Stimulated activated CD4-positive, alpha-beta T cell treated with anti-CD3 and anti-CD28 coated beads, TNF-alpha, amount 100 ng/mL, for 24 hours (primary cell): ENCODE measurements around the gene HBA1.
"Not testable (repeated sequence)": the region's sequence is repeated elsewhere in the genome, so short reads cannot be mapped to it uniquely, and the experiment has no call there.

Experiments
- DNase-seq, 3 experiments: peaks; one replicate each; pipeline ENCODE4 v3.0.0-alpha.2; 2020; ENCODE audit warnings: low read depth in 3 of 3

HBA1 gene

DNA sequence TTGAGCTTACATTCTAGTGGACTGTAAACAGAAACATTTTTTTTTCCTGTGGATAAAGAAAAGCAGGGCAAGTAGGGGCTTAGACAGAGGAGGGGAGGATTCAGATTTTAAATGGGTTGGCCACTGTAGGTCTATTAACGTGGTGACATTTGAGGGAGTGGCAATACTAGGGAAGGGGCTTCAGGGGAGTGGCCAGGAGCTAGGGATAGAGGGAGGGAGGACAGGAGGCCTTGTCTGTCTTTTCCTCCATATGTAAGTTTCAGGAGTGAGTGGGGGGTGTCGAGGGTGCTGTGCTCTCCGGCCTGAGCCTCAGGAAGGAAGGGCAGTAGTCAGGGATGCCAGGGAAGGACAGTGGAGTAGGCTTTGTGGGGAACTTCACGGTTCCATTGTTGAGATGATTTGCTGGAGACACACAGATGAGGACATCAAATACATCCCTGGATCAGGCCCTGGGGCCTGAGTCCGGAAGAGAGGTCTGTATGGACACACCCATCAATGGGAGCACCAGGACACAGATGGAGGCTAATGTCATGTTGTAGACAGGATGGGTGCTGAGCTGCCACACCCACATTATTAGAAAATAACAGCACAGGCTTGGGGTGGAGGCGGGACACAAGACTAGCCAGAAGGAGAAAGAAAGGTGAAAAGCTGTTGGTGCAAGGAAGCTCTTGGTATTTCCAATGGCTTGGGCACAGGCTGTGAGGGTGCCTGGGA, 17.2 kb upstream of the HBA1 start:
- DNase-seq: no peak

GRCh38 chr16:160242-160641, 16.2 kb upstream of the HBA1 start:
- DNase-seq: not testable (repeated sequence)

- DNase-seq: no peak
Measured at GRCh38 chr16:160691-161190, 15.7 kb upstream of the HBA1 start.

GRCh38 chr16:162271-162991, 14.0 kb upstream of the HBA1 start:
- no peak for DNase-seq

GRCh38 chr16:163139-163538, 13.3 kb upstream of the HBA1 start:
- not testable (repeated sequence) for DNase-seq

DNA sequence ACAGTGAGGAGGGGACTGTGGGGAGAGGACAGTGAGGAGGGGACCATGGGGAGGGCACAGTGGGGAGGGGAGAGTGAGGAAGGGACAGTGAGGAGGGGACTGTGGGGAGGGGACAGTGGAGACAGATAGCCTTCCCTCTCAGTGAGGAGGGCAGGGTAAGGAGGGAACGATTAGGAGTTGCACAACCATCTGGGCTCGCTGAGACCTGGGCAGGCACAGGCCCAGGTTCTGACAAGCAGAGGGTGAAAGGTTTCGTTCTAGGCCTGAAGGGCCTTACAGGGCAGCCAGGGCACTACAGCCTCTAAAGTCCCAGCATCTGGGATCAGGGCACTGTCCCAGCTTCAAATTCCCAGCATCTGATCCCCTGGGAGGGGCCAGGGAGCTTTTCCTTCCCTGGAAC, 12.8 kb upstream of the HBA1 start:
- not testable (repeated sequence) for DNase-seq

DNA sequence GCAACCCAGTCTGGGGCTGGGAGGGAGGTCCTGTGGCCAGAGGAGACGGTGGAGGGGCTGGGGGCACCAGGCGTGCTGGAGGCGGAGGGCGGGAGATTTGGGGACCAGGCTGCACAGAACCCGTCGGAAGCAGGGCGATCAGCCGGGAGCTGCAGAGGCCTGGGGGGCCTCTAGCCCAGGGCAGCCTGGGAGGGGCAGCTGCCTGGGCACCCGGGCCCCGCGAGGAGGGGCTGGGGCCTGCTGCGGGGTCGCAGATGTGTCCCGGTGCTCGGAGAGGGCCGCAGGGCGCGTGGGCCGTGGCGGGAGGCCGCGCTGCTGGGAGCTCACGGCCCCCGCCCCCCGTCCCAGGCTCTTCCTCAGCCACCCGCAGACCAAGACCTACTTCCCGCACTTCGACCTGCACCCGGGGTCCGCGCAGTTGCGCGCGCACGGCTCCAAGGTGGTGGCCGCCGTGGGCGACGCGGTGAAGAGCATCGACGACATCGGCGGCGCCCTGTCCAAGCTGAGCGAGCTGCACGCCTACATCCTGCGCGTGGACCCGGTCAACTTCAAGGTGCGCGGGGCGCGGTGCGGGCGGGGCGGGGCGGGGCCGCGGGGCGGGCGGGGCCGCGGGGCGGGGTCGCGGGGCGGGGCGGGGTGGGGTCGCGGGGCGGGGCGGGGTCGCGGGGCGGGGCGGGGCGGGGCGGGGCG, 12.2 kb upstream of the HBA1 start:
- not testable (repeated sequence) for DNase-seq

DNA sequence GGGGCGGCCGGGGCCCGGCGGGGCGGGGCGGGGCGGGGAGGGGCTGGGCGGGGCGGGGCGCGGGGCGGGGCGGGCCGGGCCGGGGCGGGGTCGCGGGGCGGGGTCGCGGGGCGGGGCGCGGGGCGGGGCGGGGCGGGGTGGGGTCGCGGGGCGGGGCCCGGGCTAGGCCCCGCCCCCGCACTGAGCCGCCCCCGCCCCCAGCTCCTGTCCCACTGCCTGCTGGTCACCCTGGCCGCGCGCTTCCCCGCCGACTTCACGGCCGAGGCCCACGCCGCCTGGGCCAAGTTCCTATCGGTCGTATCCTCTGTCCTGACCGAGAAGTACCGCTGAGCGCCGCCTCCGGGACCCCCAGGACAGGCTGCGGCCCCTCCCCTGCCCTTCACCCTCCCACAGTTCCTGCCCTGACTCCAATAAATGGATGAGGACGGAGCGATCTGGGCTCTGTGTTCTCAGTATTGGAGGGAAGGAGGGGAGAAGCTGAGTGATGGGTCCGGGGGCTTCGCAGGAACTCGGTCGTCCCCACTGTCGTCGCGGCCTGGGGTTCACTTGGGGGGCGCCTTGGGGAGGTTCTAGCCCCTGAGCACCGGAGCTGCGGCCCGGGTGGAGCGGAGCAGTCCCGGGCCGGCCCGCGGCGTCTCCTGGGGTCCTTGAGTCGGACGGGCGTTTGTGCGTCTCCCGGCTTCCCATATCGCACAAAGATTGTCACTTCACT, 11.5 kb upstream of the HBA1 start:
- no peak for DNase-seq

- DNase-seq: peak in 1 of 3 experiments; percentile 13
Measured at GRCh38 chr16:165539-166374, 10.7 kb upstream of the HBA1 start, which contains the start of gene HBM. Gene HBM, plus strand, starts transcription at chr16:165978. Its CDS starts 20 bp downstream, at chr16:165998.

- no peak for DNase-seq
Measured at GRCh38 chr16:166375-167121, 9.9 kb upstream of the HBA1 start.

GRCh38 chr16:167122-167690, 9.3 kb upstream of the HBA1 start:
- no peak for DNase-seq

DNA sequence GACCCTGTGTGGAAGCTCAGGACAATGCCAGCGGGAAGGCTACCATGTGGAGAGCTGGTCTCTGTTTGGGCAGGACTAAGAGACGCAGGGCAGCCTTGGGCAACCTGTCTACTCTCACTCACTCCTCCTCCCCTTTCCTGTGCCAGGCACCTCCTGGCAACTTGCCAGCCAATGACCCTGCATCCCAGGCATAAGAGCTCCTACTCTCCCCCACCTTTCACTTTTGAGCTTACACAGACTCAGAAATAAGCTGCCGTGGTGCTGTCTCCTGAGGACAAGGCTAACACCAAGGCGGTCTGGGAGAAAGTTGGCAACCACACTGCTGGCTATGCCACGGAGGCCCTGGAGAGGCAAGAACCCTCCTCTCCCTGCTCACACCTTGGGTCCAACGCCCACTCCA, 8.1 kb upstream of the HBA1 start:
- DNase-seq: no peak

DNA sequence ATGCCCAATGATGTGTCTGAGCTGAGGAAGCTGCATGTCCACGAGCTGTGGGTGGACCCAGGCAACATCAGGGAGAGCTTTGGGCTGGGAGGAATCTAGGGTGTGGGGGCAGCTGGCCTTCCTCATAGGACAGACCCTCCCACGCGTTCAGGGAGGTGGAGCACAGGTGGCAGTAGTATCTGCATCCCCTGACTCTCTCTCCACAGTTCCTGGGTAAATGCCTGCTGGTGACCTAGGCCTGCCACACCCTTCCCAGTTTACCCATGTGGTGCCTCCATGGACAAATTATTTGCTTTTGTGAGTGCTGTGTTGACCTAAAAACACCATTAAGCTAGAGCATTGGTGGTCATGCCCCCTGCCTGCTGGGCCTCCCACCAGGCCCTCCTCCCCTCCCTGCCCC, 7.5 kb upstream of the HBA1 start:
- DNase-seq: no peak

- DNase-seq: not testable (repeated sequence)
Measured at GRCh38 chr16:170088-170507, 6.4 kb upstream of the HBA1 start.

DNA sequence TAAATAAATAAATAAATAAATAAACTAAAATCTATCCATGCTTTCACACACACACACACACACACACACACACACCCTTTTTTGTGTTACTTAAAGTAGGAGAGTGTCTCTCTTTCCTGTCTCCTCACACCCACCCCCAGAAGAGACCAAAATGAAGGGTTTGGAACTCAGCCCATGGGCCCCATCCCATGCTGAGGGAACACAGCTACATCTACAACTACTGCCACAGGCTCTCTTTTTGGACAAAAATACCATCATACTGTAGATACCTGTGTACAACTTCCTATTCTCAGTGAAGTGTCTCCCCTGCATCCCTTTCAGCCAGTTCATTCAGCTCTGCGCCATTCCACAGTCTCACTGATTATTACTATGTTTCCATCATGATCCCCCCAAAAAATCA, 5.7 kb upstream of the HBA1 start:
- DNase-seq: no peak

DNA sequence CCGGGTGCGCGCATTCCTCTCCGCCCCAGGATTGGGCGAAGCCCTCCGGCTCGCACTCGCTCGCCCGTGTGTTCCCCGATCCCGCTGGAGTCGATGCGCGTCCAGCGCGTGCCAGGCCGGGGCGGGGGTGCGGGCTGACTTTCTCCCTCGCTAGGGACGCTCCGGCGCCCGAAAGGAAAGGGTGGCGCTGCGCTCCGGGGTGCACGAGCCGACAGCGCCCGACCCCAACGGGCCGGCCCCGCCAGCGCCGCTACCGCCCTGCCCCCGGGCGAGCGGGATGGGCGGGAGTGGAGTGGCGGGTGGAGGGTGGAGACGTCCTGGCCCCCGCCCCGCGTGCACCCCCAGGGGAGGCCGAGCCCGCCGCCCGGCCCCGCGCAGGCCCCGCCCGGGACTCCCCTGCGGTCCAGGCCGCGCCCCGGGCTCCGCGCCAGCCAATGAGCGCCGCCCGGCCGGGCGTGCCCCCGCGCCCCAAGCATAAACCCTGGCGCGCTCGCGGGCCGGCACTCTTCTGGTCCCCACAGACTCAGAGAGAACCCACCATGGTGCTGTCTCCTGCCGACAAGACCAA, 4.0 kb upstream of the HBA1 start, which contains the start of gene HBA2:
Gene HBA2, plus strand, starts transcription at position 503 of the 568 bp plus-strand sequence. Its CDS starts 37 bp downstream, at position 540.
- DNase-seq: not testable (repeated sequence)

- DNase-seq: not testable (repeated sequence)
Measured at GRCh38 chr16:173211-173854, 3.1 kb upstream of the HBA1 start.

DNA sequence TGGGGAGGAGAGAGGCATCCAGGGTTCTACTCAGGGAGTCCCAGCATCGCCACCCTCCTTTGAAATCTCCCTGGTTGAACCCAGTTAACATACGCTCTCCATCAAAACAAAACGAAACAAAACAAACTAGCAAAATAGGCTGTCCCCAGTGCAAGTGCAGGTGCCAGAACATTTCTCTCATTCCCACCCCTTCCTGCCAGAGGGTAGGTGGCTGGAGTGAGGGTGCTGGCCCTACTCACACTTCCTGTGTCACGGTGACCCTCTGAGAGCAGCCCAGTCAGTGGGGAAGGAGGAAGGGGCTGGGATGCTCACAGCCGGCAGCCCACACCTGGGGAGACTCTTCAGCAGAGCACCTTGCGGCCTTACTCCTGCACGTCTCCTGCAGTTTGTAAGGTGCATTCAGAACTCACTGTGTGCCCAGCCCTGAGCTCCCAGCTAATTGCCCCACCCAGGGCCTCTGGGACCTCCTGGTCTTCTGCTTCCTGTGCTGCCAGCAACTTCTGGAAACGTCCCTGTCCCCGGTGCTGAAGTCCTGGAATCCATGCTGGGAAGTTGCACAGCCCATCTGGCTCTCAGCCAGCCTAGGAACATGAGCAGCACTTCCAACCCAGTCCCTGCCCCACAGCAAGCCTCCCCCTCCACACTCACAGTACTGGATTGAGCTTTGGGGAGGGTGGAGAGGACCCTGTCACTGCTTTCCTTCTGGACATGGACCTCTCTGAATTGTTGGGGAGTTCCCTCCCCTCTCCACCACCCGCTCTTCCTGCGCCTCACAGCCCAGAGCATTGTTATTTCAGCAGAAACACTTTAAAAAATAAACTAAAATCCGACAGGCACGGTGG, 2.3 kb upstream of the HBA1 start:
- not testable (repeated sequence) for DNase-seq
